ENCODE data around the gene CYTH3.

DNA sequence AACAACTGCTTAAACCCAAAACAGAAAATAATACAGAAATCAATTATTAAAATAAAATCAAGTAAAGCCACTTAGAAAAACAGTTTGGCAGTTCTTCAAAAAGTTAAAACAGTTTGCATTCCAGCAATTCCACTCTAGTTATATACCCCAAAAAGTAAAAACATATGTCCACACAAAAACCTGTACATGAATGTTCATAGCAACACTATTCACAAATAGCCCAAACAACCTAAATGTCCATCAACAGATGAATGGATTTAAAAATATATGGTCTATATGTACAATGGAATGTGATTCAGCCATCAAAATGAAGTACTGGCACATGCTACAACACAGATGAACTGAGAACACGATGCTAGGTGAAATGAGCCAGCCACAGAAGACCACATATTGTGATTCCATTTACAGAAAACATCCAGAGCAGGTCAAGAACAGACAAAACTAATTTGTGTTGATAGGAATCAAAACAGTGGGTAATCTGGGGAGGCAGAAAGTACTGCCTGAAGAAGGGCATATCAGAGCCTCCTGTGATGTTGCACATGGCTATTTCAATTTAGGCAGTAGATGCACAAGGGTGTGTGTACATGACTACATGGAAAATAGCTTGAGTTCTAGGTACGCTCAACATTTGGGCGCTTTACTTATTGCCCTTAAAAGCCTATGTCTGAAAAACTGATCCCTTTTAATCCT lies 66.3 kb downstream of the CYTH3 start:
- TF ChIP-seq EZH2 (IDR thresholded peaks at IDR 0.05), result no peak
- TF ChIP-seq POLR2A (IDR thresholded peaks at IDR 0.05; ENCODE audit: borderline replicate concordance, extremely low read depth, insufficient read depth, insufficient read length), result no peak
- TF ChIP-seq, protein P1, sequence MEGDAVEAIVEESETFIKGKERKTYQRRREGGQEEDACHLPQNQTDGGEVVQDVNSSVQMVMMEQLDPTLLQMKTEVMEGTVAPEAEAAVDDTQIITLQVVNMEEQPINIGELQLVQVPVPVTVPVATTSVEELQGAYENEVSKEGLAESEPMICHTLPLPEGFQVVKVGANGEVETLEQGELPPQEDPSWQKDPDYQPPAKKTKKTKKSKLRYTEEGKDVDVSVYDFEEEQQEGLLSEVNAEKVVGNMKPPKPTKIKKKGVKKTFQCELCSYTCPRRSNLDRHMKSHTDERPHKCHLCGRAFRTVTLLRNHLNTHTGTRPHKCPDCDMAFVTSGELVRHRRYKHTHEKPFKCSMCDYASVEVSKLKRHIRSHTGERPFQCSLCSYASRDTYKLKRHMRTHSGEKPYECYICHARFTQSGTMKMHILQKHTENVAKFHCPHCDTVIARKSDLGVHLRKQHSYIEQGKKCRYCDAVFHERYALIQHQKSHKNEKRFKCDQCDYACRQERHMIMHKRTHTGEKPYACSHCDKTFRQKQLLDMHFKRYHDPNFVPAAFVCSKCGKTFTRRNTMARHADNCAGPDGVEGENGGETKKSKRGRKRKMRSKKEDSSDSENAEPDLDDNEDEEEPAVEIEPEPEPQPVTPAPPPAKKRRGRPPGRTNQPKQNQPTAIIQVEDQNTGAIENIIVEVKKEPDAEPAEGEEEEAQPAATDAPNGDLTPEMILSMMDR (IDR thresholded peaks at IDR 0.05 in 2 of 3, conservative IDR thresholded peaks at IDR 0.05 in 1 of 3; ENCODE audit: borderline replicate concordance in 1 of 3, insufficient read depth in 1 of 3, low read depth in 2 of 3, low read length in 2 of 3), result no peak
- TF ChIP-seq JUND (IDR thresholded peaks at IDR 0.05), result no peak
- no peak for TF ChIP-seq POLR2AphosphoS5 (IDR thresholded peaks at IDR 0.05; ENCODE audit: low read depth, low read length)
- TF ChIP-seq RAD21 (IDR thresholded peaks at IDR 0.05; ENCODE audit: low read depth), result no peak
- TF ChIP-seq, protein P2, sequence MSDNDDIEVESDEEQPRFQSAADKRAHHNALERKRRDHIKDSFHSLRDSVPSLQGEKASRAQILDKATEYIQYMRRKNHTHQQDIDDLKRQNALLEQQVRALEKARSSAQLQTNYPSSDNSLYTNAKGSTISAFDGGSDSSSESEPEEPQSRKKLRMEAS (IDR thresholded peaks at IDR 0.05), result no peak
- TF ChIP-seq ZNF274 (IDR thresholded peaks at IDR 0.05; ENCODE audit: low read depth, low read length), result no peak
- TF ChIP-seq SP1 (IDR thresholded peaks at IDR 0.05; ENCODE audit: low read depth), result no peak
